Measurements from ENCODE around the gene PCGF3.
"Not testable (repeated sequence)": the region's sequence is repeated elsewhere in the genome, so short reads cannot be mapped to it uniquely, and the experiment has no call there.

The PCGF3 gene

GRCh38 chr4:683247-683897, 22.3 kb upstream of the PCGF3 start:
- DNase-seq = no peak

- peak; percentile 51 for DNase-seq
Observed at GRCh38 chr4:683982-684622, 21.5 kb upstream of the PCGF3 start.

- no peak for DNase-seq
Observed at GRCh38 chr4:684623-685327, 20.9 kb upstream of the PCGF3 start.

- DNase-seq = no peak
Observed at GRCh38 chr4:685679-686412, 19.8 kb upstream of the PCGF3 start.

GRCh38 chr4:686413-687040, 19.1 kb upstream of the PCGF3 start:
- DNase-seq = no peak

GRCh38 chr4:687048-687970, 18.3 kb upstream of the PCGF3 start:
- no peak for DNase-seq

GRCh38 chr4:687971-688853, 17.4 kb upstream of the PCGF3 start:
- DNase-seq = no peak

- DNase-seq = no peak
Observed at GRCh38 chr4:688854-689681, 16.6 kb upstream of the PCGF3 start, which contains the start of gene SLC49A3. Gene SLC49A3 (minus strand): TSS chr4:689151. CDS start chr4:689127, 24 bp downstream.

- DNase-seq = no peak
Observed at GRCh38 chr4:689723-690122, 15.9 kb upstream of the PCGF3 start.

GRCh38 chr4:692771-693554, 12.7 kb upstream of the PCGF3 start:
- no peak for DNase-seq

GRCh38 chr4:694341-694940, 11.2 kb upstream of the PCGF3 start:
- not testable (repeated sequence) for DNase-seq

- no peak for DNase-seq
Observed at GRCh38 chr4:699816-700580, 5.6 kb upstream of the PCGF3 start.

- DNase-seq = no peak
Observed at GRCh38 chr4:700587-701264, 4.9 kb upstream of the PCGF3 start.

- DNase-seq = no peak
Observed at GRCh38 chr4:702618-703048, 3.0 kb upstream of the PCGF3 start.

- DNase-seq = no peak
Observed at GRCh38 chr4:703336-704197, 2.1 kb upstream of the PCGF3 start.
